HUES48 (cell line): ENCODE measurements around the gene AHCYL1.
A peak's percentile ranks its signal among the peaks of the same experiment; 100 is the strongest.

Experiments
- H3K27ac ChIP-seq: one replicate; pipeline ENCODE4 v1.7.0; 2013; ENCODE audit warnings: low read depth, low read length, inconsistent platforms
- H3K27me3 ChIP-seq: 2 replicates; pipeline ENCODE4 v1.6.1; 2013; ENCODE audit warnings: mild to moderate bottlenecking, low read length; ENCODE audit not compliant: control insufficient read depth, insufficient read depth
- H3K36me3 ChIP-seq: 2 replicates; pipeline ENCODE4 v1.6.1; 2013; ENCODE audit warnings: low read length; ENCODE audit not compliant: control insufficient read depth, insufficient read depth
- H3K4me1 ChIP-seq: 2 replicates; pipeline ENCODE4 v1.6.1; 2013; ENCODE audit warnings: mild to moderate bottlenecking, low read length; ENCODE audit not compliant: control insufficient read depth, insufficient read depth
- H3K4me3 ChIP-seq: 2 replicates; pipeline ENCODE4 v1.5.1; 2013; ENCODE audit warnings: mild to moderate bottlenecking, low read depth, low read length
- H3K9ac ChIP-seq: 2 replicates; pipeline ENCODE4 v1.6.1; 2013; ENCODE audit warnings: mild to moderate bottlenecking, low read depth, low read length, moderate library complexity
- H3K9me3 ChIP-seq: 2 replicates; pipeline ENCODE4 v1.6.1; 2013; ENCODE audit warnings: low read length; ENCODE audit not compliant: control insufficient read depth, insufficient read depth

Gene AHCYL1

DNA sequence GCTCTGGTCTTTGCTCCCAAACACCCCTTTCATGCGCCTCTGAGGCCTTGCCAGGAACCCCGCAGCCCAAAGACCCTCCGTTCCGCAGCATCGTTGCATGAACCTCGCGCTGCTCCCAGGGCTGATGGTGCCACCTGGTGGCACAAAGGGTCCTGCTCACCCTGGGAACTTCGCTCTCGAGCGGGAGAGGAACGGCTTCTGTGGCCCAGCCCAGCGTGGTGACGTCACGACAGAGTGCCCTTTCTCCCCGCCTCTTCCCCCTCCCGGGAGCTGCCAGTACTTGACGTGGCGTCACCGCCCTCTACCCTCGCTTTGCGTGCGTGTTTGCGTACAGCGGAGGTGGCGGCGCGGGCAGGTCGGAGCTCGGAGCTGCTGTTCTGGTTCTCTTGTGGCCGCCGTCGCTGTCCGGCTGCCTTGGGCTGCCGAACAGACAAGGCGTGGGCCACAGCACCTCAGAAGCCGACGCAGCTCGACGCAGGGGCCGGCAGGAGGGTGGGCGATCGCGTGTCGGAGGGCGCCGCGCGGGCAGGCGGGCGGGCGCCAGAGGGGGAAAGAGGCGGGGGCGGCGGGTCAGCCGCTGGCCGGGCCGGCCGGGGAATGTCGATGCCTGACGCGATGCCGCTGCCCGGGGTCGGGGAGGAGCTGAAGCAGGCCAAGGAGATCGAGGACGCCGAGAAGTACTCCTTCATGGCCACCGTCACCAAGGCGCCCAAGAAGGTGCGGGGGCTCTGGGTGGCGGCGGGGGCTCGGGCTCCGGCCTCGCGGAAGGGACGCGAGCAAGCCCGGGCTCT, at the start of gene AHCYL1:
Gene AHCYL1, plus strand, starts transcription at position 310 of the 791 bp plus-strand sequence. Its CDS starts 288 bp downstream, at position 598.
- Histone ChIP-seq H3K9ac (peak within 1 kb of the TSS; percentile 90), H3K27ac (peak within 1 kb of the TSS; percentile 91), H3K27me3 (peaks cover 7% of the 10 kb centered on the region; the same call in 1 of the 2 replicates), H3K4me3 (peak within 1 kb of the TSS; percentile 84), H3K36me3 (peaks cover 4% of the 10 kb centered on the region; the same call in 1 of the 2 replicates), H3K9me3 (no peaks in the 10 kb centered on the region), H3K4me1 (peaks cover 27% of the 10 kb centered on the region)

DNA sequence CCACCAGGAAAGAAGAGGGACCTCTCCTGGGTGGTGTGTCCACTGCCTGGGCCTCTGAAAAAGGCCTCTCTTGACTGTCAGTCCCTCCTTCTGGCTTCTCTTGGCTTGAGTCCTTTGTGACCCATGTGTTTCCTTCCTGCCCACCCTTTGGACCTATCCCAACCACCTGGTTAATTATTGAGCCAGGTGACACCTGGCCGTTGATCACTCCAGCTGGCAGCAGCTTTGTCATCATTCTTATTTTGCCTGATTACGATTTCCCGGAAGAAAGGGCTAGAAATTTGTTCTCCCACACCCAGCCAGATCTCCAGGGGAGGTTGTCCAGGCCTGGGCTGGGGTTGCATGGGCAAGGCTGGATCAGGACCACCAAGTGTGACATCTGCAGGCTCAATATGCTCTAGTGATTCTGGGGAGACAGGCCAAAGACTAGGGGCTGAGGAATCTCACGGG, 49.1 kb upstream of the AHCYL1 start:
- H3K27me3 ChIP-seq = no peaks in the 10 kb centered on the region
- H3K9me3 ChIP-seq = 0 out of 2 replicates have a peak, but pooled peaks cover 4% of the 10 kb centered on the region
- H3K27ac ChIP-seq = no peak overlapping the region
- peaks cover 12% of the 10 kb centered on the region; the same call in 1 of the 2 replicates for H3K4me1 ChIP-seq
- H3K9ac ChIP-seq = no peak overlapping the region
- no peaks in the 10 kb centered on the region for H3K36me3 ChIP-seq
- H3K4me3 ChIP-seq = no peak overlapping the region

DNA sequence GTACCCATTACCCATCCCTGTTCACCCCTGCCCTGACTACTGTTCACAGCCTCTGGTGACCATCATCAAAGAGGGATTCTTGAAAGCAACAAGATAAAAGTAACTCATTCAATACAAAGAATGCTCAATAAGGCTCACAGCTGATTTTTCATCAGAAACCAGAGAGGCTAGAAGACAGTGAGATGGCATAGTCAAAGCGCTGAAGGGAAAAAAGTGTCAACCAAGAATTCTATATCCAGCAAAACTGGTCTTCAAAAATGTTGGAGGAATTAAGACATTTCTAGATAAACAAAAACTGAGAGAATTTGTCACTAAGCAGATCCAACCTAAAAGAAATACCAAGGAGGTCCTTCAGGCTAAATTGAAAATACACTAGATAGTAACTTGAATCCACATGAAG, 46.8 kb upstream of the AHCYL1 start:
- Histone ChIP-seq H3K9me3 (0 out of 2 replicates have a peak, but pooled peaks cover 4% of the 10 kb centered on the region), H3K27ac (no peak overlapping the region), H3K4me1 (no peaks in the 10 kb centered on the region), H3K36me3 (no peaks in the 10 kb centered on the region), H3K27me3 (no peaks in the 10 kb centered on the region), H3K9ac (no peak overlapping the region), H3K4me3 (no peak overlapping the region)

- Histone ChIP-seq H3K9ac (no peak overlapping the region), H3K4me3 (no peak overlapping the region), H3K9me3 (0 out of 2 replicates have a peak, but pooled peaks cover 4% of the 10 kb centered on the region), H3K4me1 (no peaks in the 10 kb centered on the region), H3K27me3 (no peaks in the 10 kb centered on the region), H3K36me3 (no peaks in the 10 kb centered on the region), H3K27ac (no peak overlapping the region)
These were observed 46.0 kb upstream of the AHCYL1 start for GRCh38 chr1:109938556-109938955.

- Histone ChIP-seq H3K4me3 (no peak overlapping the region), H3K36me3 (no peaks in the 10 kb centered on the region), H3K27me3 (no peaks in the 10 kb centered on the region), H3K9me3 (0 out of 2 replicates have a peak, but pooled peaks cover 4% of the 10 kb centered on the region), H3K4me1 (peaks cover under 1% of the 10 kb centered on the region; the same call in 1 of the 2 replicates), H3K9ac (no peak overlapping the region), H3K27ac (no peak overlapping the region)
These were observed 42.1 kb upstream of the AHCYL1 start for GRCh38 chr1:109942434-109942833.

DNA sequence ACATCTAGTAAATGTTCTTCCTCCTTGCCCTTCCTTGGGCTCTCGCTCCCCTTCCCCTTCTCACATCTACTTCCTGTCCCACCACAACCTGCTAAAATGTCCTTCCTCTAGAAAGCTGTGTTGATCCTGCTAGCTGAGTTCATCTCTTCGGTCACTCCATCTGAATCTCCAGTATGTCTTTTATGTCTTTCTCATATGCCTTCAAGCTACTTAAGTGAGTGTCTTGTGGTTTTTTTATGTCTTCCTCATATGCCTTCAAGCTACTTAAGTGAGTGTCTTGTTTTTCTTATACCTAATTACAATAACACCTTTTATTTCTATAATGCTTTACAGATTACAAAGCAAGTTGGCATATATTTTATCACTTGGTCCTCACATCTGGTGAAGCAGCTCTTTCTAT, 40.0 kb upstream of the AHCYL1 start:
- H3K4me1 ChIP-seq = peaks cover 6% of the 10 kb centered on the region

GRCh38 chr1:109946511-109946910, 38.1 kb upstream of the AHCYL1 start:
- Histone ChIP-seq H3K4me3 (no peak overlapping the region), H3K36me3 (no peaks in the 10 kb centered on the region), H3K4me1 (peaks cover 6% of the 10 kb centered on the region), H3K9me3 (no peaks in the 10 kb centered on the region), H3K27ac (no peak overlapping the region), H3K27me3 (no peaks in the 10 kb centered on the region), H3K9ac (no peak overlapping the region)

More for the DNA sequence above, 40.0 kb upstream of the AHCYL1 start:
- no peaks in the 10 kb centered on the region for H3K27me3 ChIP-seq
- no peaks in the 10 kb centered on the region for H3K9me3 ChIP-seq
- no peak overlapping the region for H3K4me3 ChIP-seq
- H3K27ac ChIP-seq = no peak overlapping the region
- H3K36me3 ChIP-seq = no peaks in the 10 kb centered on the region
- H3K9ac ChIP-seq = no peak overlapping the region

DNA sequence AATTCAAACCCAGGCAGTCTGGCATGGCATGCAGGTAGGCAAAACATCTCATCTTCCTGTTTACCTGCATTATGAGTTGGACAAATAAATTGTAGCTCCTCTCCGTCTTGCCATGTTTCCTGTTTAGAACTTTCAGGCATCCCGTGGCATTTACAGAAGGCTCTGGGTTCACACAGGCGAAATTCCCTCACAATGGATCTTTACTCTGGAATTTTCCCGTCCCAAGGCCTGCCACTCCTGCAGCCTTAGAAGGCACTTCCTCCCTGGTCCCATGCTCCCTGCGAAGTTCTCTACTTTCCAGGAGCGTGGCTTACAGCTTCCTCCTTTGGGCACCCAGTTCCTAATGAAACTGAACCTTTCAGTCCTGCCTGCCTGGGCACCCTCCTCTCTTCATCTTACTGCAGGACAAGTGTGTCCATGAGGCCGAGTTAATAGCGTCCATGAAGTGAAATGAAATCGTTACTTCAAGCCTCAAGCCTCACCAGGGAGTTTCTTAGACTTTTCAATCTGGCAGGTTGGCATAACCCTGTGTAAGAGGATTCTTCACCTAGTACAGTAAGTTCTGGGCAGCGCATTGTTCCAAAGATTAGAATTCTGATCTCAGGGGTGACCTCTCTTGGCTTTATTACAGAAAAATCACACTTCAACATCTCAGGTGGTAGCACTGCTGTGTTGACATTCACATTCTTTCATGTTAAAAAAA, 36.8 kb upstream of the AHCYL1 start:
- H3K27ac ChIP-seq = no peak overlapping the region
- peaks cover 6% of the 10 kb centered on the region for H3K4me1 ChIP-seq
- no peaks in the 10 kb centered on the region for H3K27me3 ChIP-seq
- H3K36me3 ChIP-seq = no peaks in the 10 kb centered on the region
- no peaks in the 10 kb centered on the region for H3K9me3 ChIP-seq
- H3K4me3 ChIP-seq = no peak overlapping the region
- H3K9ac ChIP-seq = no peak overlapping the region

GRCh38 chr1:109948285-109948630, 36.3 kb upstream of the AHCYL1 start:
- Histone ChIP-seq H3K9ac (no peak overlapping the region), H3K4me3 (no peak overlapping the region), H3K27me3 (no peaks in the 10 kb centered on the region), H3K9me3 (no peaks in the 10 kb centered on the region), H3K27ac (no peak overlapping the region), H3K36me3 (no peaks in the 10 kb centered on the region), H3K4me1 (peaks cover 6% of the 10 kb centered on the region)

GRCh38 chr1:109950038-109950437, 34.5 kb upstream of the AHCYL1 start:
- Histone ChIP-seq H3K9me3 (no peaks in the 10 kb centered on the region), H3K4me3 (no peak overlapping the region), H3K4me1 (peaks cover 6% of the 10 kb centered on the region), H3K9ac (no peak overlapping the region), H3K36me3 (no peaks in the 10 kb centered on the region), H3K27ac (no peak overlapping the region), H3K27me3 (no peaks in the 10 kb centered on the region)

GRCh38 chr1:109950509-109950908, 34.1 kb upstream of the AHCYL1 start:
- no peaks in the 10 kb centered on the region for H3K36me3 ChIP-seq

More at GRCh38 chr1:109950509-109950908, 34.1 kb upstream of the AHCYL1 start:
- peaks cover 6% of the 10 kb centered on the region for H3K4me1 ChIP-seq
- no peak overlapping the region for H3K27ac ChIP-seq
- H3K27me3 ChIP-seq = no peaks in the 10 kb centered on the region
- H3K9me3 ChIP-seq = no peaks in the 10 kb centered on the region
- no peak overlapping the region for H3K9ac ChIP-seq
- no peak overlapping the region for H3K4me3 ChIP-seq
